HepG2 (cell line): Measurements from ENCODE around the gene PLEKHA3. TPM values are rescaled to one million over a fixed set of nuclear protein-coding genes. Genes with fewer than 3 reads are reported as not detected.

ENCODE experiments used
- CREB1 ChIP-seq, 2 experiments: fragments of 450-650 bp in 1 of 2; IDR thresholded peaks; 2 replicates each; pipeline ENCODE4 v1.6.1; 2016 to 2017; ENCODE audit warnings: control low read depth in 1 of 2, mild to moderate bottlenecking in 1 of 2, missing compliant biosample characterization in 1 of 2, missing genetic modification characterization in 1 of 2
- E2F5 ChIP-seq: sonication (generic); formaldehyde crosslinking; conservative IDR thresholded peaks from 2 replicates; pipeline ENCODE4 v1.4.0; 2020; ENCODE audit warnings: missing genetic modification reagents
- FOXP1 ChIP-seq, 2 experiments: fragments of 450-650 bp in 1 of 2; IDR thresholded peaks; 2 replicates each; pipeline ENCODE4 v1.6.1; 2017 to 2018; ENCODE audit warnings: antibody characterized with exemption in 1 of 2
- HINFP ChIP-seq: sonication (generic); formaldehyde crosslinking; IDR thresholded peaks from 2 replicates; pipeline ENCODE4 v1.4.0; 2020; ENCODE audit warnings: low read depth, mild to moderate bottlenecking, missing genetic modification reagents
- HNF4A ChIP-seq: sonication (generic); formaldehyde crosslinking; IDR thresholded peaks from 2 replicates; pipeline ENCODE4 v1.4.0; 2020; ENCODE audit warnings: missing genetic modification reagents
- HNRNPUL1 ChIP-seq: fragments of 200-400 bp; formaldehyde crosslinking; IDR thresholded peaks from 2 replicates; pipeline ENCODE4 v1.6.1; 2017; ENCODE audit warnings: low read depth, mild to moderate bottlenecking, low read length, moderate library complexity
- PCBP2 ChIP-seq: fragments of 200-400 bp; formaldehyde crosslinking; optimal IDR thresholded peaks from 2 replicates; pipeline ENCODE3; 2018; ENCODE audit warnings: low read length, low read depth; ENCODE audit not compliant: poor library complexity, severe bottlenecking
- RFX3 ChIP-seq: IDR thresholded peaks from 2 replicates; pipeline ENCODE4 v1.6.1; 2016; ENCODE audit warnings: missing biosample characterization, missing genetic modification reagents
- SAFB2 ChIP-seq: sonication (generic); formaldehyde crosslinking; IDR thresholded peaks from 2 replicates; pipeline ENCODE4 v1.5.1; 2020; ENCODE audit warnings: missing genetic modification reagents, low read depth, mild to moderate bottlenecking, borderline replicate concordance
- SNAPC2 ChIP-seq: sonication (generic); formaldehyde crosslinking; IDR thresholded peaks from 2 replicates; pipeline ENCODE4 v1.8.1; 2022; ENCODE audit warnings: mild to moderate bottlenecking, missing genetic modification reagents
- SOX6 ChIP-seq, 2 experiments: fragments of 450-650 bp in 1 of 2; sonication (generic) in 1 of 2; formaldehyde crosslinking in 1 of 2; IDR thresholded peaks; 2 replicates each; pipeline versions ENCODE4 v1.4.0 to v1.6.1; 2017 to 2020; ENCODE audit warnings: antibody characterized with exemption in 1 of 2, mild to moderate bottlenecking in 1 of 2, missing genetic modification reagents in 1 of 2
- SRSF4 ChIP-seq: fragments of 200-400 bp; formaldehyde crosslinking; IDR thresholded peaks from one replicate; pipeline ENCODE4 v1.6.1; 2018; ENCODE audit warnings: mild to moderate bottlenecking, low read depth, low read length, moderate library complexity; ENCODE audit not compliant: poor library complexity, severe bottlenecking
- TRIM22 ChIP-seq: fragments of 450-650 bp; IDR thresholded peaks from 2 replicates; pipeline ENCODE4 v1.6.1; 2017
- ZBTB21 ChIP-seq: sonication (generic); formaldehyde crosslinking; IDR thresholded peaks from 2 replicates; pipeline ENCODE4 v1.4.0; 2020; ENCODE audit warnings: missing genetic modification reagents
- ZNF549 ChIP-seq: sonication (generic); formaldehyde crosslinking; IDR thresholded peaks from 2 replicates; pipeline ENCODE4 v1.5.0; 2020; ENCODE audit warnings: missing genetic modification reagents
- ZNF572 ChIP-seq: sonication (generic); formaldehyde crosslinking; IDR thresholded peaks from 2 replicates; pipeline ENCODE4 v1.5.1; 2020; ENCODE audit warnings: mild to moderate bottlenecking, missing genetic modification reagents
- ZNF619 ChIP-seq: sonication (generic); formaldehyde crosslinking; IDR thresholded peaks from 2 replicates; pipeline ENCODE4 v1.4.0; 2020; ENCODE audit warnings: mild to moderate bottlenecking, missing genetic modification reagents
- ZNF710 ChIP-seq: sonication (generic); formaldehyde crosslinking; IDR thresholded peaks from 2 replicates; pipeline ENCODE4 v1.5.0; 2020; ENCODE audit warnings: mild to moderate bottlenecking, missing genetic modification reagents, borderline replicate concordance
- ZNF740 ChIP-seq: sonication (generic); formaldehyde crosslinking; IDR thresholded peaks from 2 replicates; pipeline ENCODE4 v1.4.0; 2020; ENCODE audit warnings: missing genetic modification reagents
- ZNF776 ChIP-seq: sonication (generic); formaldehyde crosslinking; IDR thresholded peaks from 2 replicates; pipeline ENCODE4 v1.4.0; 2020; ENCODE audit warnings: mild to moderate bottlenecking, missing genetic modification reagents
- polyA plus RNA-seq, 8 experiments: library from polyadenylated mRNA; depleted of rRNA in 3 of 8; stranded (reverse) in 7 of 8; unstranded in 1 of 8; fragments of >200 nt; fragmentation: Illumina TruSeq in 4 of 8; extraction: Trizol in 4 of 8; gene quantifications; 2 replicates each; pipeline versions ENCODE4 v1.2.1 to v1.2.3, GENCODE V29; 2011 to 2016; ENCODE audit warnings: low read depth in 4 of 8, missing spikeins in 1 of 8, mixed read lengths in 1 of 8; ENCODE audit not compliant: insufficient read depth in 1 of 8
- total RNA-seq, 5 experiments: library from RNA; depleted of rRNA; stranded (reverse); fragments of >200 nt; fragmentation: Illumina TruSeq; extraction: Trizol; gene quantifications; 2 replicates each; pipeline ENCODE4 v1.2.3, GENCODE V29; 2016; ENCODE audit warnings: low read depth in 1 of 5

PLEKHA3 gene
- total and polyA plus RNA-seq, 2 of the 13 experiments (the other 11 are each of a cell fraction or from before 2014, with no cell fraction given): 11.7 to 23.1 TPM

- TF ChIP-seq SNAPC2 (CRISPR knock-in tag): 0 out of 2 replicates have a peak, but pooled peaks have one; percentile 42
- no peak for TF ChIP-seq SRSF4
- no peak for TF ChIP-seq ZNF549
- peak; percentile 69; the same call in 1 of the 2 replicates for TF ChIP-seq ZNF710
- peak; percentile 34; the same call in 1 of the 2 replicates for TF ChIP-seq ZNF740 (CRISPR knock-in tag)
- peak; percentile 66; the same call in 1 of the 2 replicates for TF ChIP-seq CREB1 (IDR thresholded peaks at IDR 0.05)
- TF ChIP-seq CREB1 (CRISPR knock-in tag; IDR thresholded peaks at IDR 0.05): peak; percentile 63; the same call in 1 of the 2 replicates
- no peak for TF ChIP-seq FOXP1 (IDR thresholded peaks at IDR 0.05)
- TF ChIP-seq FOXP1 (CRISPR knock-in tag; IDR thresholded peaks at IDR 0.05): no peak
- TF ChIP-seq ZNF776 (CRISPR knock-in tag): peak; percentile 65
- no peak for TF ChIP-seq E2F5 (CRISPR knock-in tag)
- TF ChIP-seq SOX6 (IDR thresholded peaks at IDR 0.05): no peak
- peak; percentile 41; the same call in 1 of the 2 replicates for TF ChIP-seq SOX6 (CRISPR knock-in tag; IDR thresholded peaks at IDR 0.05)
- no peak for TF ChIP-seq TRIM22
- TF ChIP-seq ZNF572 (CRISPR knock-in tag): no peak
- no peak for TF ChIP-seq ZBTB21
- no peak for TF ChIP-seq RFX3
- TF ChIP-seq SAFB2 (CRISPR knock-in tag): no peak; the same call in 1 of the 2 replicates
- no peak for TF ChIP-seq PCBP2
- no peak; the same call in 1 of the 2 replicates for TF ChIP-seq ZNF619
- peak; percentile 47; the same call in 1 of the 2 replicates for TF ChIP-seq HNRNPUL1
- 0 out of 2 replicates have a peak, but pooled peaks have one; percentile 51 for TF ChIP-seq HINFP (CRISPR knock-in tag)
- peak; percentile 74 for TF ChIP-seq HNF4A (CRISPR knock-in tag)
Observed at GRCh38 chr2:178480227-178481181, at the start of gene PLEKHA3 (continued).
